Fibroblast of lung (primary cell): ENCODE measurements around the gene KLHDC7B. TPM values are rescaled to one million over a fixed set of nuclear protein-coding genes. Genes with fewer than 3 reads are reported as not detected.
"Not testable (repeated sequence)": the region's sequence is repeated elsewhere in the genome, so short reads cannot be mapped to it uniquely, and the experiment has no call there.

Experiments
- DNase-seq, 2 donors: peaks; one replicate each; pipeline versions ENCODE4 v3.0.0 to v3.0.0-alpha.2; 2010; ENCODE audit warnings: low read depth in 2 of 2
- H2AFZ ChIP-seq: 2 replicates; pipeline ENCODE4 v1.5.1; 2012; ENCODE audit warnings: low read length, control low read depth, inconsistent platforms
- H3K27ac ChIP-seq: 2 replicates; pipeline ENCODE4 v1.5.1; 2011; ENCODE audit warnings: low read length, control low read depth; ENCODE audit not compliant: insufficient read depth
- H3K27me3 ChIP-seq: 2 replicates; pipeline ENCODE4 v1.5.1; 2011; ENCODE audit warnings: mild to moderate bottlenecking, low read length; ENCODE audit not compliant: control insufficient read depth, insufficient read depth
- H3K36me3 ChIP-seq: 2 replicates; pipeline ENCODE4 v1.5.1; 2011; ENCODE audit warnings: low read length; ENCODE audit not compliant: control insufficient read depth, insufficient read depth
- H3K4me1 ChIP-seq: 2 replicates; pipeline ENCODE4 v1.5.1; 2011; ENCODE audit warnings: low read length; ENCODE audit not compliant: control insufficient read depth, insufficient read depth; ENCODE audit errors: extremely low read depth
- H3K4me2 ChIP-seq: 2 replicates; pipeline ENCODE4 v1.5.1; 2011; ENCODE audit warnings: low read length, control low read depth; ENCODE audit not compliant: insufficient read depth; ENCODE audit errors: extremely low read depth
- H3K4me3 ChIP-seq, 4 experiments: fragments of 200-600 bp in 1 of 4; sonication (generic) in 1 of 4; replicated peaks in 1 of 4; 2 replicates each; pipeline ENCODE4 v1.5.1; 2011 to 2016; ENCODE audit warnings: low read length in 4 of 4, low read depth in 3 of 4, mild to moderate bottlenecking in 3 of 4, control low read depth in 2 of 4, inconsistent platforms in 1 of 4, mixed read lengths in 1 of 4; ENCODE audit not compliant: insufficient read depth in 1 of 4; ENCODE audit errors: control extremely low read depth in 1 of 4
- H3K79me2 ChIP-seq: 2 replicates; pipeline ENCODE4 v1.5.1; 2012; ENCODE audit warnings: mild to moderate bottlenecking, low read length, inconsistent platforms; ENCODE audit not compliant: control insufficient read depth, insufficient read depth
- H3K9ac ChIP-seq: 2 replicates; pipeline ENCODE4 v1.5.1; 2011; ENCODE audit warnings: mild to moderate bottlenecking, low read length, control low read depth; ENCODE audit not compliant: insufficient read depth
- H3K9me3 ChIP-seq: 2 replicates; pipeline ENCODE4 v1.5.1; 2012; ENCODE audit warnings: low read depth, low read length; ENCODE audit not compliant: control insufficient read depth, insufficient read depth
- H4K20me1 ChIP-seq: 2 replicates; pipeline ENCODE4 v1.5.1; 2011; ENCODE audit warnings: low read length; ENCODE audit not compliant: control insufficient read depth, insufficient read depth; ENCODE audit errors: extremely low read depth
- CTCF ChIP-seq, 2 donors: IDR thresholded peaks in 1 of 2; conservative IDR thresholded peaks in 1 of 2; 1 replicate in 1 of 2; 2 replicates in 1 of 2; pipeline ENCODE4 v1.5.1; 2011 to 2012; ENCODE audit warnings: low read length in 2 of 2, control low read depth in 1 of 2, inconsistent platforms in 1 of 2, low read depth in 1 of 2, mild to moderate bottlenecking in 1 of 2
- EZH2 ChIP-seq: IDR thresholded peaks from 2 replicates; pipeline ENCODE4 v1.5.1; 2012; ENCODE audit warnings: low read length, control low read depth, mild to moderate bottlenecking; ENCODE audit errors: missing control alignments
- polyA plus RNA-seq, 2 donors: library from polyadenylated mRNA; depleted of rRNA in 1 of 2; stranded (reverse) in 1 of 2; unstranded in 1 of 2; fragments of >200 nt; gene quantifications; 2 replicates each; pipeline ENCODE4 v1.2.1, GENCODE V29; 2011 to 2012; ENCODE audit warnings: missing spikeins in 1 of 2
- total RNA-seq: library from RNA; depleted of rRNA; stranded (reverse); fragments of >200 nt; gene quantifications from 2 replicates; pipeline ENCODE4 v1.2.1, GENCODE V29; 2014

The KLHDC7B gene
- total and polyA plus RNA-seq, 2 donors (not counting 1 experiment from before 2014, with no cell fraction given), result 0.17 TPM; not detected in 1

- no peaks in the 10 kb centered on the region for H4K20me1 ChIP-seq
- H3K9me3 ChIP-seq, result no peaks in the 10 kb centered on the region
- H2AFZ ChIP-seq, result no peak overlapping the region
- no peak overlapping the region for H3K27ac ChIP-seq
- H3K27me3 ChIP-seq, result no peaks in the 10 kb centered on the region
- TF ChIP-seq EZH2 (no peak), CTCF (conservative IDR thresholded peaks at IDR 0.05 in 1 of 2, IDR thresholded peaks at IDR 0.05 in 1 of 2; ENCODE audit: low read depth in 1 of 2, low read length in 2 of 2) (no peak)
- H3K79me2 ChIP-seq, result peaks cover 22% of the 10 kb centered on the region
- H3K9ac ChIP-seq, result no peak overlapping the region
- peaks cover 18% of the 10 kb centered on the region for H3K36me3 ChIP-seq
- no peak for DNase-seq
- no peaks in the 10 kb centered on the region for H3K4me1 ChIP-seq
- no peak overlapping the region for H3K4me3 ChIP-seq
- H3K4me2 ChIP-seq, result no peak overlapping the region
Measured at GRCh38 chr22:50518606-50519005, 27.1 kb upstream of the KLHDC7B start.

- H3K27me3 ChIP-seq, result no peaks in the 10 kb centered on the region
- H3K9ac ChIP-seq, result no peak overlapping the region
- H3K4me1 ChIP-seq, result peaks cover 2% of the 10 kb centered on the region
- H3K79me2 ChIP-seq, result peaks cover 27% of the 10 kb centered on the region
- no peak overlapping the region for H3K27ac ChIP-seq
- H3K36me3 ChIP-seq, result peaks cover 23% of the 10 kb centered on the region
- no peak overlapping the region for H3K4me2 ChIP-seq
- TF ChIP-seq CTCF (conservative IDR thresholded peaks at IDR 0.05 in 1 of 2, IDR thresholded peaks at IDR 0.05 in 1 of 2; ENCODE audit: low read depth in 1 of 2, low read length in 2 of 2), result no peak
- TF ChIP-seq EZH2, result no peak
- H2AFZ ChIP-seq, result no peak overlapping the region
- no peak for DNase-seq
- no peaks in the 10 kb centered on the region for H3K9me3 ChIP-seq
- H4K20me1 ChIP-seq, result no peaks in the 10 kb centered on the region
- H3K4me3 ChIP-seq, result no peak overlapping the region
Measured at GRCh38 chr22:50519151-50519550, 26.5 kb upstream of the KLHDC7B start.

- not testable (repeated sequence) for H3K4me2 ChIP-seq, H4K20me1 ChIP-seq, H3K27ac ChIP-seq, H2AFZ ChIP-seq, H3K4me1 ChIP-seq, DNase-seq, H3K9ac ChIP-seq, H3K9me3 ChIP-seq, H3K27me3 ChIP-seq, H3K4me3 ChIP-seq
- Histone ChIP-seq H3K36me3 (peaks cover 23% of the 10 kb centered on the region), H3K79me2 (peaks cover 25% of the 10 kb centered on the region)
Measured at GRCh38 chr22:50520184-50520583, 25.5 kb upstream of the KLHDC7B start.
